Muscle of leg (tissue), 11 donors: ENCODE data around the gene ITGAL. TPM values are rescaled to one million over a fixed set of nuclear protein-coding genes. Genes with fewer than 3 reads are reported as not detected.
"Not testable (repeated sequence)": the region's sequence is repeated elsewhere in the genome, so short reads cannot be mapped to it uniquely, and the experiment has no call there.

ENCODE experiments used
- DNase-seq: peaks from one replicate; pipeline ENCODE4 v3.0.0; 2013
- H3K27ac ChIP-seq: one replicate; pipeline ENCODE4 v1.5.1; 2013; ENCODE audit warnings: mild to moderate bottlenecking, low read length, control low read depth
- H3K27me3 ChIP-seq: one replicate; pipeline ENCODE4 v1.6.1; 2013; ENCODE audit warnings: low read length; ENCODE audit not compliant: control insufficient read depth, insufficient read depth
- H3K36me3 ChIP-seq: one replicate; pipeline ENCODE4 v1.6.1; 2013; ENCODE audit warnings: low read length; ENCODE audit not compliant: control insufficient read depth, insufficient read depth
- H3K4me1 ChIP-seq: one replicate; pipeline ENCODE4 v1.6.1; 2013; ENCODE audit warnings: low read length; ENCODE audit not compliant: control insufficient read depth, insufficient read depth
- H3K4me3 ChIP-seq: one replicate; pipeline ENCODE4 v1.5.1; 2013; ENCODE audit warnings: low read length, control low read depth
- H3K9me3 ChIP-seq: replicated peaks from 2 replicates; pipeline ENCODE4 v1.6.1; 2013; ENCODE audit warnings: low read depth, low read length; ENCODE audit not compliant: control insufficient read depth
- WGBS: methylation state at CpG from one replicate; pipeline ENCODE4 v1.1.5; 2013; ENCODE audit warnings: missing lambda C conversion rate; ENCODE audit not compliant: insufficient coverage; 5-methylcytosine and 5-hydroxymethylcytosine counted together
- polyA plus RNA-seq, 8 donors: library from polyadenylated mRNA; unstranded; fragments of 120-200 nt; gene quantifications; one replicate each; pipeline versions ENCODE4 v1.2.1 to v1.2.3, GENCODE V29; 2013; ENCODE audit warnings: inconsistent platforms in 1 of 8, low replicate concordance in 1 of 8; ENCODE audit not compliant: insufficient read length in 8 of 8, insufficient read depth in 1 of 8
- total RNA-seq: library from RNA; stranded (reverse); fragments of 120-200 nt; gene quantifications from one replicate; pipeline ENCODE4 v1.2.4, GENCODE V29; 2013

The ITGAL gene
- total and polyA plus RNA-seq, 9 donors, result 0.89 to 2.8 (median 2.1) TPM

DNA sequence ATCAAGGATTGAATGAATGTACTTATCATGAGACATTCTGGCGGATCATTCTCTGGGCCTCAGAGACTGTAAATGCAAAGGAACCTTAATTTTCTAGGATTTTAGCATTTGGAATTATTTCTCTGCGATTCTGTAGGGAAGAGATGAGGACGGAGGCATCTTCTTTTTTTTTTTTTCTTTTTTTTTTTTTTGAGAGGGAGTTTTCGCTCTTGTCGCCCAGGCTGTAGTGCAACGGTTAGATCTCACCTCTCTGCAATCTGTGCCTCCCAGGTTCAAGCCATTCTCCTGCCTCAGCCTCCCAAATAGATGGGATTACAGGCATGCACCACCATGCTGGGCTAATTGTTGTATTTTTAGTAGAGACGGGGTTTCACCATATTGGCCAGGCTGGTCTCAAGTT lies 2.1 kb downstream of the ITGAL start:
- no peaks in the 10 kb centered on the region for H3K9me3 ChIP-seq
- no peaks in the 10 kb centered on the region for H3K36me3 ChIP-seq
- H3K27me3 ChIP-seq, result peaks cover 31% of the 10 kb centered on the region
- WGBS, result no CpG with 5 or more reads among the region's 7 CpGs
- no peak for DNase-seq
- no peak overlapping the region for H3K27ac ChIP-seq
- no peaks in the 10 kb centered on the region for H3K4me1 ChIP-seq
- H3K4me3 ChIP-seq, result no peak overlapping the region

DNA sequence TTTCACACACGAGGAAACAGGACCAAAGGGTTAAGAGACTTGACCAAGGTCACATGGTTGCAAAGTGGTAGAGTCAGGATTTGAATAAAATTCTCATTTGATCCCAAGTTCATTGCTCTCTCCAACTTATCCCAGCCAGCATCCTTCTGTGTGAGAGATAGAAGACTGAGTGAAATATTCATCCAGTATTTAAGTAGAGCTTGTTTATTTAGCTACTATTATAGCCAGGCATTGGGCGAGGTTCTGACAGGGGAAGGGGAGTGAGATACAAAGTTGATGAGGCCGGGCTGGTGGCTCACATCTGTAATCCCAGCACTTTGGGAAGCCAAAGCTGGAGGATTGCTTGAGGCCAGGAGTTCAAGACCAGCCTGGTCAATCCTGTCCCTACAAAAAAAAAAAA lies 4.4 kb downstream of the ITGAL start:
- Histone ChIP-seq H3K9me3 (no peaks in the 10 kb centered on the region), H3K27me3 (peaks cover 28% of the 10 kb centered on the region), H3K27ac (no peak overlapping the region), H3K4me3 (no peak overlapping the region), H3K36me3 (no peaks in the 10 kb centered on the region), H3K4me1 (no peaks in the 10 kb centered on the region)
- 78% methylated on average over 2 of the region's 3 CpGs for WGBS
- no peak for DNase-seq

GRCh38 chr16:30477773-30478172 lies 5.2 kb downstream of the ITGAL start:
- 88% methylated on average over 3 of the region's 3 CpGs for WGBS
- not testable (repeated sequence) for H3K4me1 ChIP-seq, DNase-seq, H3K4me3 ChIP-seq, H3K27ac ChIP-seq, H3K36me3 ChIP-seq, H3K9me3 ChIP-seq
- H3K27me3 ChIP-seq, result peaks cover 24% of the 10 kb centered on the region

GRCh38 chr16:30478766-30479478 lies 6.4 kb downstream of the ITGAL start:
- H3K36me3 ChIP-seq, result no peaks in the 10 kb centered on the region

DNA sequence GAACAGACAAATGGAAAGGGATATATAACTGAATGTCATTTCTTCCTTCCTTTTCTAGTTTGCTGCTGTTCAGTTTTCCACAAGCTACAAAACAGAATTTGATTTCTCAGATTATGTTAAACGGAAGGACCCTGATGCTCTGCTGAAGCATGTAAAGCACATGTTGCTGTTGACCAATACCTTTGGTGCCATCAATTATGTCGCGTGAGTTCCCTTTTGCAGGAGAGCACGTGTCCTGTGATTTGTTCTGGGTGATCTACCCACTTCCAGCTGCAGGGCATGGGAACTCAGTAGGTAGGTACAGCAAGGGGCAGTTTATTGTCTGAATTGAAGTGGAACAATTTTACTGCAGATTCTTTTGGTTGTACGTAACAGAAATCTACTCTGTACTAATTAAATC lies 8.8 kb downstream of the ITGAL start:
- H3K27me3 ChIP-seq, result no peaks in the 10 kb centered on the region
- H3K4me1 ChIP-seq, result no peaks in the 10 kb centered on the region
- 40% methylated on average over 4 of the region's 5 CpGs for WGBS
- H3K36me3 ChIP-seq, result no peaks in the 10 kb centered on the region
- DNase-seq, result no peak
- no peaks in the 10 kb centered on the region for H3K9me3 ChIP-seq
- H3K4me3 ChIP-seq, result no peak overlapping the region
- H3K27ac ChIP-seq, result no peak overlapping the region

More at GRCh38 chr16:30478766-30479478, 6.4 kb downstream of the ITGAL start:
- no peaks in the 10 kb centered on the region for H3K9me3 ChIP-seq
- WGBS, result 83% methylated on average over 10 of the region's 12 CpGs
- no peaks in the 10 kb centered on the region for H3K4me1 ChIP-seq
- H3K27ac ChIP-seq, result no peak overlapping the region
- H3K27me3 ChIP-seq, result peaks cover 14% of the 10 kb centered on the region
- no peak overlapping the region for H3K4me3 ChIP-seq
- no peak for DNase-seq

DNA sequence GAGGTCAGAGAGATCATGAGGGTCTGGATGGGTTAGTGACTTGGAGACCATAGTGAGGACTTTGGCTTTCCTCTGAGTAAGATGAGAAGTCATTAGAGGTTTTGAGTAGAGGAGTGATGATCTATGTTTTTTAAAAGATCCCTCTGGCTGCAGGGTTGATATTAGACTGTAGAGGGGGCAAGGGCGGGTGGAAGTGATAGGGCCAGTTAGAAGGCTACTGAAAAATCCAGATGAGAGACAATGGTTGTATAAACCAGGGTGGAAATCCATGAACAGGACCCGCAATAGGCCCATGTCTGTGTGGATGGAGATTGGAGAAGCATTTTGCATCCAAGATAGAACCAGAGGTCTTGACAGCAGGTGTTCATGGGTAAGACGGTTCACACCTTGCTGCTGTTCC lies 9.8 kb downstream of the ITGAL start:
- Histone ChIP-seq H3K27me3 (no peaks in the 10 kb centered on the region), H3K27ac (no peak overlapping the region), H3K4me3 (no peak overlapping the region), H3K36me3 (no peaks in the 10 kb centered on the region), H3K4me1 (no peaks in the 10 kb centered on the region), H3K9me3 (no peaks in the 10 kb centered on the region)
- 80% methylated on average over 3 of the region's 3 CpGs for WGBS
- no peak for DNase-seq

- DNase-seq, result no peak
- Histone ChIP-seq H3K36me3 (no peaks in the 10 kb centered on the region), H3K4me1 (no peaks in the 10 kb centered on the region), H3K27ac (no peak overlapping the region), H3K4me3 (no peak overlapping the region), H3K27me3 (no peaks in the 10 kb centered on the region), H3K9me3 (no peaks in the 10 kb centered on the region)
Observed at GRCh38 chr16:30484887-30485286, 12.3 kb downstream of the ITGAL start.

- Histone ChIP-seq H3K4me3 (no peak overlapping the region), H3K27ac (no peak overlapping the region), H3K9me3 (no peaks in the 10 kb centered on the region), H3K4me1 (no peaks in the 10 kb centered on the region), H3K36me3 (no peaks in the 10 kb centered on the region), H3K27me3 (no peaks in the 10 kb centered on the region)
- WGBS, result 73% methylated on average over 4 of the region's 7 CpGs
- DNase-seq, result no peak
Observed at GRCh38 chr16:30485818-30486436, 13.4 kb downstream of the ITGAL start.

- Histone ChIP-seq H3K9me3 (no peaks in the 10 kb centered on the region), H3K27me3 (peaks cover 1% of the 10 kb centered on the region), H3K4me3 (no peak overlapping the region), H3K36me3 (no peaks in the 10 kb centered on the region), H3K27ac (no peak overlapping the region), H3K4me1 (no peaks in the 10 kb centered on the region)
- DNase-seq, result no peak
- WGBS, result 41% methylated on average over 7 of the region's 11 CpGs
Observed at GRCh38 chr16:30488764-30489605, 16.4 kb downstream of the ITGAL start.

DNA sequence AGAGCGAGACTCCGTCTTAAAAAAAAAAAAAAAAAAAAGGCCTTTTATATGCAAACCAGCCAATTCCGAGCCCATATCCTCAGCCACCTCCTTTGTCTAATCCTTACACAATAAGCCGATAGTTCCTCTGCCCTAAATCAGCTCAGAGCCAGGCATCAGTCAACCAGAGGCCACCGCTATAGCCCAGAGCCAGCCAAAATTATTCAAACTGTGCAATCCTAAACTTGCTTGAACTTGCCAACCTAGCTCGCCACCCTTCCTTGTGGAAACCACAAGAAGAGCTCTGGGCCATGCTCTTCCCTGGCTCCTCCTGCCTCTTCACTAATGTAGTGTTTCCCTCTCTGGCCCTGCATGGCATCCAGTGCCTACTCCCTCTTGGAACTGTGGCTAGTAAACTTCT lies 17.7 kb downstream of the ITGAL start:
- H3K27me3 ChIP-seq, result peaks cover 5% of the 10 kb centered on the region
- DNase-seq, result no peak
- no peaks in the 10 kb centered on the region for H3K4me1 ChIP-seq
- 73% methylated on average over 4 of the region's 6 CpGs for WGBS
- no peaks in the 10 kb centered on the region for H3K9me3 ChIP-seq
- no peaks in the 10 kb centered on the region for H3K36me3 ChIP-seq
- H3K27ac ChIP-seq, result no peak overlapping the region
- no peak overlapping the region for H3K4me3 ChIP-seq
